Stimulated activated naive B cell treated with anti-CD40 and anti-IgM and Interleukin-4, amounts not matched to agents 10 μg/mL and 1 μg/mL and 100 μg/mL, for 72 hours (primary cell): ENCODE measurements around the gene TIMP1.

Experiments used
- ATAC-seq, 2 donors: fragments of 150-1000 bp; cut with Tn5 transposase; replicated peaks; 2 replicates each; pipeline ENCODE4 v1.10.0; 2021; ENCODE audit warnings: moderate library complexity in 1 of 2
- DNase-seq: peaks from one replicate; pipeline ENCODE4 v3.0.0; 2021
- H3K27ac Mint-ChIP-seq: one replicate; pipeline ENCODE4 v1.8.0; 2022; ENCODE audit warnings: mild to moderate bottlenecking, mixed read lengths
- H3K27me3 Mint-ChIP-seq, 2 donors: one replicate each; pipeline ENCODE4 v1.8.0; 2022; ENCODE audit warnings: mixed read lengths in 2 of 2
- H3K36me3 Mint-ChIP-seq, 2 donors: one replicate each; pipeline ENCODE4 v1.8.0; 2022; ENCODE audit warnings: mixed read lengths in 2 of 2, mild to moderate bottlenecking in 1 of 2
- H3K4me1 Mint-ChIP-seq, 2 donors: one replicate each; pipeline ENCODE4 v1.8.0; 2022; ENCODE audit warnings: mixed read lengths in 2 of 2, mild to moderate bottlenecking in 1 of 2
- H3K4me3 Mint-ChIP-seq, 2 donors: one replicate each; pipeline ENCODE4 v1.8.0; 2022; ENCODE audit warnings: mild to moderate bottlenecking in 2 of 2, mixed read lengths in 2 of 2, moderate library complexity in 1 of 2
- H3K9me3 Mint-ChIP-seq, 2 donors: one replicate each; pipeline ENCODE4 v1.8.0; 2022; ENCODE audit warnings: mixed read lengths in 2 of 2, mild to moderate bottlenecking in 1 of 2

Gene TIMP1

GRCh38 chrX:47566841-47567240, 15.4 kb upstream of the TIMP1 start:
- peak; percentile 27 for DNase-seq
- Mint-ChIP-seq H3K4me3 (peak overlapping the region; percentile 51 to 66), H3K27me3 (peaks cover 2% of the 10 kb centered on the region in 2 donors), H3K36me3 (peaks cover 43 to 64% of the 10 kb centered on the region in 2 donors), H3K4me1 (peaks cover 26 to 36% of the 10 kb centered on the region in 2 donors), H3K9me3 (no peaks in the 10 kb centered on the region), H3K27ac (peak overlapping the region; percentile 4)
- peak; percentile 59 to 65 for ATAC-seq

- DNase-seq (no peak), ATAC-seq (peak in 1 of 2 donors; percentile 21)
- H3K4me3 Mint-ChIP-seq = no peak overlapping the region
- H3K27me3 Mint-ChIP-seq = peaks cover 21% of the 10 kb centered on the region in 2 donors
- H3K9me3 Mint-ChIP-seq = no peaks in the 10 kb centered on the region
- no peak overlapping the region for H3K27ac Mint-ChIP-seq
- peaks cover 52 to 72% of the 10 kb centered on the region in 2 donors for H3K36me3 Mint-ChIP-seq
- H3K4me1 Mint-ChIP-seq = peaks cover 20 to 40% of the 10 kb centered on the region in 2 donors
Observed at GRCh38 chrX:47568656-47569295, 13.5 kb upstream of the TIMP1 start.

GRCh38 chrX:47570794-47571193, 11.4 kb upstream of the TIMP1 start:
- Mint-ChIP-seq H3K4me1 (peaks cover 15 to 33% of the 10 kb centered on the region in 2 donors), H3K4me3 (no peak overlapping the region), H3K27me3 (peaks cover 22 to 23% of the 10 kb centered on the region in 2 donors), H3K36me3 (peaks cover 47 to 65% of the 10 kb centered on the region in 2 donors), H3K27ac (peak overlapping the region; percentile 21), H3K9me3 (no peaks in the 10 kb centered on the region)
- ATAC-seq = no peak
- no peak for DNase-seq

- Mint-ChIP-seq H3K4me3 (no peak overlapping the region), H3K4me1 (peaks cover 14 to 32% of the 10 kb centered on the region in 2 donors), H3K36me3 (peaks cover 45 to 64% of the 10 kb centered on the region in 2 donors), H3K9me3 (no peaks in the 10 kb centered on the region), H3K27ac (no peak overlapping the region), H3K27me3 (peaks cover 22 to 27% of the 10 kb centered on the region in 2 donors)
- ATAC-seq (no peak), DNase-seq (no peak)
Observed at GRCh38 chrX:47571215-47571614, 11.0 kb upstream of the TIMP1 start.

GRCh38 chrX:47571896-47572295, 10.3 kb upstream of the TIMP1 start:
- Mint-ChIP-seq H3K4me1 (peaks cover 9 to 25% of the 10 kb centered on the region in 2 donors), H3K27me3 (peaks cover 22 to 31% of the 10 kb centered on the region in 2 donors), H3K4me3 (no peak overlapping the region), H3K9me3 (no peaks in the 10 kb centered on the region), H3K36me3 (peaks cover 40 to 57% of the 10 kb centered on the region in 2 donors), H3K27ac (peak overlapping the region; percentile 11)
- DNase-seq = no peak
- no peak for ATAC-seq

- ATAC-seq (peak; percentile 16 to 22), DNase-seq (no peak)
- H3K9me3 Mint-ChIP-seq = no peaks in the 10 kb centered on the region
- peaks cover 37 to 54% of the 10 kb centered on the region in 2 donors for H3K36me3 Mint-ChIP-seq
- peaks cover 6 to 22% of the 10 kb centered on the region in 2 donors for H3K4me1 Mint-ChIP-seq
- peak overlapping the region in 1 of 2 donors; percentile 2 for H3K4me3 Mint-ChIP-seq
- H3K27ac Mint-ChIP-seq = peak overlapping the region; percentile 26
- H3K27me3 Mint-ChIP-seq = peaks cover 23 to 39% of the 10 kb centered on the region in 2 donors
Observed at GRCh38 chrX:47572773-47573340, 9.4 kb upstream of the TIMP1 start.

- no peaks in the 10 kb centered on the region for H3K9me3 Mint-ChIP-seq
- H3K36me3 Mint-ChIP-seq = peaks cover 34 to 50% of the 10 kb centered on the region in 2 donors
- peak overlapping the region; percentile 26 for H3K27ac Mint-ChIP-seq
- DNase-seq = no peak
- H3K27me3 Mint-ChIP-seq = peaks cover 29 to 45% of the 10 kb centered on the region in 2 donors
- peak overlapping the region in 1 of 2 donors; percentile 2 for H3K4me3 Mint-ChIP-seq
- H3K4me1 Mint-ChIP-seq = peaks cover 7 to 22% of the 10 kb centered on the region in 2 donors
- peak; percentile 7 to 22 for ATAC-seq
Observed at GRCh38 chrX:47573341-47574075, 8.7 kb upstream of the TIMP1 start.

- Mint-ChIP-seq H3K36me3 (peaks cover 30 to 44% of the 10 kb centered on the region in 2 donors), H3K27me3 (peaks cover 30 to 48% of the 10 kb centered on the region in 2 donors), H3K4me3 (peak overlapping the region in 1 of 2 donors; percentile 14), H3K27ac (no peak overlapping the region), H3K9me3 (no peaks in the 10 kb centered on the region), H3K4me1 (peaks cover 7 to 22% of the 10 kb centered on the region in 2 donors)
- DNase-seq (no peak), ATAC-seq (peak in 1 of 2 donors; percentile 38)
Observed at GRCh38 chrX:47574076-47574546, 8.1 kb upstream of the TIMP1 start.

GRCh38 chrX:47574547-47575301, 7.5 kb upstream of the TIMP1 start:
- Mint-ChIP-seq H3K4me3 (peak overlapping the region in 1 of 2 donors; percentile 14), H3K9me3 (no peaks in the 10 kb centered on the region), H3K27me3 (peaks cover 36 to 55% of the 10 kb centered on the region in 2 donors), H3K36me3 (peaks cover 28 to 40% of the 10 kb centered on the region in 2 donors), H3K4me1 (peaks cover 9 to 27% of the 10 kb centered on the region in 2 donors), H3K27ac (no peak overlapping the region)
- DNase-seq (no peak), ATAC-seq (no peak)

GRCh38 chrX:47576021-47576898, 6.0 kb upstream of the TIMP1 start:
- Mint-ChIP-seq H3K27me3 (peaks cover 37 to 57% of the 10 kb centered on the region in 2 donors), H3K9me3 (no peaks in the 10 kb centered on the region), H3K4me1 (peaks cover 9 to 27% of the 10 kb centered on the region in 2 donors), H3K27ac (no peak overlapping the region), H3K4me3 (no peak overlapping the region), H3K36me3 (peaks cover 14 to 25% of the 10 kb centered on the region in 2 donors)
- ATAC-seq (no peak), DNase-seq (no peak)

GRCh38 chrX:47577424-47577823, 4.8 kb upstream of the TIMP1 start:
- Mint-ChIP-seq H3K27ac (no peak overlapping the region), H3K27me3 (peaks cover 29 to 50% of the 10 kb centered on the region in 2 donors), H3K36me3 (peaks cover 4 to 13% of the 10 kb centered on the region in 2 donors), H3K4me3 (no peak overlapping the region), H3K9me3 (no peaks in the 10 kb centered on the region), H3K4me1 (peaks cover 14 to 28% of the 10 kb centered on the region in 2 donors)
- ATAC-seq (no peak), DNase-seq (no peak)

- peaks cover 15 to 24% of the 10 kb centered on the region in 2 donors for H3K4me1 Mint-ChIP-seq
- ATAC-seq = no peak
- H3K4me3 Mint-ChIP-seq = no peak overlapping the region
- no peaks in the 10 kb centered on the region for H3K9me3 Mint-ChIP-seq
- H3K27ac Mint-ChIP-seq = no peak overlapping the region
- no peak for DNase-seq
- peaks cover 25 to 45% of the 10 kb centered on the region in 2 donors for H3K27me3 Mint-ChIP-seq
- H3K36me3 Mint-ChIP-seq = peaks cover 0 to 8% of the 10 kb centered on the region in 2 donors
Observed at GRCh38 chrX:47577901-47578300, 4.3 kb upstream of the TIMP1 start.

- DNase-seq = no peak
- no peak for ATAC-seq
- H3K27ac Mint-ChIP-seq = no peak overlapping the region
- peaks cover 17 to 23% of the 10 kb centered on the region in 2 donors for H3K4me1 Mint-ChIP-seq
- no peaks in the 10 kb centered on the region for H3K9me3 Mint-ChIP-seq
- peaks cover 0 to under 1% of the 10 kb centered on the region in 2 donors for H3K36me3 Mint-ChIP-seq
- no peak overlapping the region for H3K4me3 Mint-ChIP-seq
- peaks cover 17 to 41% of the 10 kb centered on the region in 2 donors for H3K27me3 Mint-ChIP-seq
Observed at GRCh38 chrX:47578692-47579091, 3.5 kb upstream of the TIMP1 start.
